Heart left ventricle (tissue), 13 donors: ENCODE measurements around the gene IL1RL2.

Experiments
- CTCF ChIP-seq, 12 donors: fragments of 200-600 bp; sonication (generic) in 4 of 12; IDR thresholded peaks; one replicate each; pipeline versions ENCODE4 v1.5.0 to v1.8.0; 2018 to 2022; ENCODE audit warnings: antibody characterized with exemption in 12 of 12, mild to moderate bottlenecking in 5 of 12
- POLR2A ChIP-seq, 2 donors: fragments of 450-650 bp; IDR thresholded peaks; one replicate each; pipeline ENCODE4 v1.6.1; 2017; ENCODE audit warnings: antibody characterized with exemption in 2 of 2, mild to moderate bottlenecking in 2 of 2, moderate library complexity in 2 of 2
- donor health status: ischemic (EF 13 %, LVEDD 7.1; RV severe dilation, severe dysfunction).
- donor health status: DM: no; HTN: yes; CAD: no.
- donor health status: DM: no; HTN: no; CAD: no.
- donor health status: ischemic (EF 25% LVEDD 6.9; RV normal size, moderate dysfunction).
- donor health status: ischemic (EF 25% LVEDD 5.7; RV mildly dilated, moderate dysfunction).
- donor health status: ischemic (EF 35%, LVEDD 5.7; RV mildly dilated, moderate dysfunction).
- donor health status: nonischemic (EF 11% LVEDD 7.7; RV severe dilation, severe dysfunction).
- donor health status: DM: yes; HTN: yes; CAD: no.
- donor health status: PGD.
- donor health status: ischemic (EF 29% LVEDD 5.4; RV normal size, mild dysfunction).
- donor health status: nonischemic (EF 23%, LVEDD 6.1; RV moderate dilation, normal function).

- TF ChIP-seq CTCF (IDR thresholded peaks at IDR 0.05) = no peak
- TF ChIP-seq POLR2A (IDR thresholded peaks at IDR 0.05) = no peak
Observed at GRCh38 chr2:102206666-102207341, 20.0 kb downstream of the IL1RL2 start.
